GM12874 (cell line): Measurements from ENCODE around the gene ZNF609.

ENCODE experiments used
- TF ChIP-seq, protein P1 (sequence below): IDR thresholded peaks from 2 replicates; pipeline ENCODE4 v1.5.1; 2011; ENCODE audit warnings: low read depth, mild to moderate bottlenecking, control low read depth, low read length, moderate library complexity; ENCODE audit not compliant: insufficient read depth

Gene ZNF609

GRCh38 chr15:64522226-64522823, 61.9 kb downstream of the ZNF609 start:
- TF ChIP-seq, protein P1, sequence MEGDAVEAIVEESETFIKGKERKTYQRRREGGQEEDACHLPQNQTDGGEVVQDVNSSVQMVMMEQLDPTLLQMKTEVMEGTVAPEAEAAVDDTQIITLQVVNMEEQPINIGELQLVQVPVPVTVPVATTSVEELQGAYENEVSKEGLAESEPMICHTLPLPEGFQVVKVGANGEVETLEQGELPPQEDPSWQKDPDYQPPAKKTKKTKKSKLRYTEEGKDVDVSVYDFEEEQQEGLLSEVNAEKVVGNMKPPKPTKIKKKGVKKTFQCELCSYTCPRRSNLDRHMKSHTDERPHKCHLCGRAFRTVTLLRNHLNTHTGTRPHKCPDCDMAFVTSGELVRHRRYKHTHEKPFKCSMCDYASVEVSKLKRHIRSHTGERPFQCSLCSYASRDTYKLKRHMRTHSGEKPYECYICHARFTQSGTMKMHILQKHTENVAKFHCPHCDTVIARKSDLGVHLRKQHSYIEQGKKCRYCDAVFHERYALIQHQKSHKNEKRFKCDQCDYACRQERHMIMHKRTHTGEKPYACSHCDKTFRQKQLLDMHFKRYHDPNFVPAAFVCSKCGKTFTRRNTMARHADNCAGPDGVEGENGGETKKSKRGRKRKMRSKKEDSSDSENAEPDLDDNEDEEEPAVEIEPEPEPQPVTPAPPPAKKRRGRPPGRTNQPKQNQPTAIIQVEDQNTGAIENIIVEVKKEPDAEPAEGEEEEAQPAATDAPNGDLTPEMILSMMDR: no peak

- TF ChIP-seq, protein P1: no peak
Measured at GRCh38 chr15:64523240-64523639, 62.9 kb downstream of the ZNF609 start.

GRCh38 chr15:64524778-64525177, 64.4 kb downstream of the ZNF609 start:
- TF ChIP-seq, protein P1: no peak

DNA sequence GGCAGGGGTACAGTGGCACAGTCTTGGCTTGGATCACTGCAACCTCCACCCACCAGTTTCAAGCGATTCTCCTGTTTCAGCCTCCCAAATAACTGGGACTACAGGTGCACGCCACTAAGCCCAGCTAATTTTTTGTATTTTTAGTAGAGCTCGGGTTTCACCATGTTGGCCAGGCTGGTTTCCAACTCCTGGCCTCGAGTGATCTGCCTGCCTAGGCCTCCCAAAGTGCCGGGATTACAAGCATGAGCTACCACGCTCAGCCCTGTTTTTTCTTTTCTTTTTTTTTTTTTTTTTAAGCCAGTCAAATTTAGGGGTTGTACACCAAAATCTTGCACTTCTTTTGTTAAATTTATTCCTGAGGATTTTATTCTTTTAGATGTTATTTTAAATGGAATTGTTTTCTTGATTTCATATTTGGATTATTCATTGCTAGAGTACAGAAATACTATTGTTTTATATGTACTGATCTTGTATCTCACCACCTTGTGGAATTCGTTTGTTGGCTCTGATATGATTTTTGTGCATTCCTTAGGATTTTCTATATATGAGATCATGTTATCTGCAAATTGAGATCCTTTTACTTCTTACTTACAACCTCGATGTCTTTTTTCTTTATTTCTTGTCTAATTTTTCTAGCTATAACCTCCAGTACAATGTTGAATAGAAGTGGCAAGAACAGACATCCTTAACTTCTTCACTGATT, 65.6 kb downstream of the ZNF609 start:
- TF ChIP-seq, protein P1: no peak

- TF ChIP-seq, protein P1: no peak
Measured at GRCh38 chr15:64527263-64527984, 67.0 kb downstream of the ZNF609 start.

GRCh38 chr15:64528871-64529270, 68.5 kb downstream of the ZNF609 start:
- TF ChIP-seq, protein P1: no peak

GRCh38 chr15:64530472-64530871, 70.1 kb downstream of the ZNF609 start:
- TF ChIP-seq, protein P1: no peak
